Left lung (tissue), 10 donors: ENCODE measurements around the gene GID4. TPM values are rescaled to one million over a fixed set of nuclear protein-coding genes. Genes with fewer than 3 reads are reported as not detected.

ENCODE experiments used
- ATAC-seq: fragments of 200-7000 bp; cut with Tn5 transposase; one replicate; pipeline ENCODE4 v1.9.1; 2020; ENCODE audit warnings: moderate library complexity
- DNase-seq, 4 donors: peaks; one replicate each; pipeline ENCODE4 v3.0.0-alpha.2; 2013 to 2020
- H3K27ac ChIP-seq, 2 donors: fragments of 200-600 bp; sonication (generic) in 1 of 2; one replicate each; pipeline versions ENCODE4 v1.5.0 to v1.8.0; 2020 to 2021
- H3K27me3 ChIP-seq, 2 donors: fragments of 200-600 bp; sonication (generic) in 1 of 2; one replicate each; pipeline versions ENCODE4 v1.5.0 to v1.8.0; 2020 to 2021
- H3K36me3 ChIP-seq, 2 donors: fragments of 200-600 bp; sonication (generic) in 1 of 2; one replicate each; pipeline versions ENCODE4 v1.5.0 to v1.8.0; 2020 to 2021
- H3K4me1 ChIP-seq, 2 donors: fragments of 200-600 bp; one replicate each; pipeline ENCODE4 v1.8.0; 2021
- H3K4me3 ChIP-seq, 2 donors: fragments of 200-600 bp; sonication (generic) in 1 of 2; one replicate each; pipeline versions ENCODE4 v1.5.0 to v1.8.0; 2020 to 2021; ENCODE audit warnings: mild to moderate bottlenecking in 1 of 2
- H3K9me3 ChIP-seq, 2 donors: fragments of 200-600 bp; sonication (generic) in 1 of 2; one replicate each; pipeline versions ENCODE4 v1.5.0 to v1.8.0; 2020 to 2021
- CTCF ChIP-seq, 2 donors: fragments of 200-600 bp; sonication (generic) in 1 of 2; IDR thresholded peaks; one replicate each; pipeline versions ENCODE4 v1.5.0 to v1.8.0; 2021; ENCODE audit warnings: antibody characterized with exemption in 2 of 2
- intact Hi-C, 2 donors: fragments of 100-400 bp; cut with DNase I; formaldehyde crosslinking; loops; one replicate each; pipeline versions ENCODE4 v1.11.2 to v1.14.2; 2022
- polyA plus RNA-seq, 6 donors: library from polyadenylated mRNA; unstranded; fragments of 120-200 nt; gene quantifications; one replicate each; pipeline ENCODE4 v1.2.1, GENCODE V29; 2013; ENCODE audit not compliant: insufficient read length in 6 of 6
- total RNA-seq, 2 donors: library from RNA; stranded (reverse); fragmentation: NEBNext Ultra II Directional; extraction: Animal tissue kit (Norgen Biotek cat#: 25700); gene quantifications; one replicate each; pipeline ENCODE4 v1.2.1, GENCODE V29; 2021
- donor health status: DM: no; HTN: yes; CAD: no.
- donor health status: DM: no; HTN: no; CAD: no.

GID4 gene
- total and polyA plus RNA-seq, 8 donors: 7.9 to 15.1 (median 13.0) TPM

DNA sequence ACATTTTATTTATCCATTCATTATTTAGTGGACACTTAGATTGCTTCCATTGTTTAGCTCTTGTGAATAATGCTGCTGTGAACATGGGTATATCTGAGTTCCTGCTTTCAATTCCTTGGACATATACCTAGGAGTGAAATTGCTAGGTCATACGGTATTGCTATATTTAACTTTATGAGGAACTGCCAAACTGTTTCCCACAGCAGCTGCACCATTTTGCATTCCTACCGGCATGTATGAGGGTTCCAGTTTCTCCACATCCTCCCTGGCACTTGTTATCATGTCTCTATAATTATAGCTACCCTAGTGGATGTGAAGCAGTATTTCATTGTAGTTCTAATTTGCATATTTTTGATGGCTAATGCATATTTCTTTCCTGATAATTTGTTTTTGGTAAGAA, 24.8 kb downstream of the GID4 start:
- no peaks in the 10 kb centered on the region for H3K4me1 ChIP-seq
- ATAC-seq (no peak), DNase-seq (no peak)
- no peaks in the 10 kb centered on the region for H3K9me3 ChIP-seq
- H3K27me3 ChIP-seq: no peaks in the 10 kb centered on the region
- TF ChIP-seq CTCF (IDR thresholded peaks at IDR 0.05): no peak
- intact Hi-C loops: no loop called here
- peaks cover 0 to 80% of the 10 kb centered on the region in 2 donors for H3K36me3 ChIP-seq
- H3K27ac ChIP-seq: no peak overlapping the region
- H3K4me3 ChIP-seq: no peak overlapping the region

DNA sequence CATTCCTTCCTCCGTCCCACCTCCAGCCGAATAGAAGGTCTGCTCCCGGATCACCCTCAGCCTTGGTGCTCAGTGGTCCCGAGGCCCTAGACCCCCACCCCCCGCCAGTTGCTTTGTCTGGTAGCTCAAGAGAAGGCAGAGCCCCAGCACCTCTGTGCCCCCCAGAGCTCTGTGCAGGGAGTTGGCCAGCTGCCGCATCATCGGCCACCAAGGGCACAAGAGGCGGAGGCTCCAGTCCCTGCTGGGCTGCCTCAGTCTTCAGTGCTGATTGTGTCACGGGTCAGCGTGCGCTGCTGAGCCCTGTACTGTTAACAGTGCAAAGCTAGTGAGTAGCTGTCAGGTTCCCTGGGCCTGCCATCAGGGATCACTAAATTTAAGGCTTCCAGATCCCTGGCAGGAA, 26.3 kb downstream of the GID4 start:
- peaks cover 0 to 65% of the 10 kb centered on the region in 2 donors for H3K36me3 ChIP-seq
- no peak overlapping the region for H3K4me3 ChIP-seq
- no peak overlapping the region for H3K27ac ChIP-seq
- intact Hi-C loops: no loop called here
- no peaks in the 10 kb centered on the region for H3K4me1 ChIP-seq
- ATAC-seq (no peak), DNase-seq (no peak)
- H3K27me3 ChIP-seq: no peaks in the 10 kb centered on the region
- no peak for TF ChIP-seq CTCF (IDR thresholded peaks at IDR 0.05)
- no peaks in the 10 kb centered on the region for H3K9me3 ChIP-seq

DNA sequence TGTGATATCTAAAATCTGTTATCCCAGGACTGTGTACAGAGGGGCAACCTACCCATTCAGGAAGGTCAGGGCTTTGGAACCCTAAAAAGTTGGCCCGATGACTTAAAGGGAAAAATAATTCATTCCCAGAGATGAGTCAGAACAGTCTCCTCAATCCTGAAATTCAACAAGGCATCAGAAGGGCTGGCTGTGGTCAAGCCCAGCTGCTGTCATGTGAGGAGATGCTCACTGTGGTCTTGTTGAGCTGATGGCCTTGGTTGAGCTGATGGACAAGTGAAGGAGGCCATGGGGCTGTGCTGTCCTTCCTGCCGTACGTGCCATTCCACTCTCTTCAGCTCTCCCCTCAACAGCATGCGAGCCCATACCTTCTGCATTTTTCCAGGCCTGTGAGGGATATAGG, 27.7 kb downstream of the GID4 start:
- H3K4me1 ChIP-seq: no peaks in the 10 kb centered on the region
- H3K27me3 ChIP-seq: no peaks in the 10 kb centered on the region
- no peak overlapping the region for H3K27ac ChIP-seq
- no peaks in the 10 kb centered on the region for H3K9me3 ChIP-seq
- DNase-seq (no peak), ATAC-seq (no peak)
- no peak for TF ChIP-seq CTCF (IDR thresholded peaks at IDR 0.05)
- intact Hi-C loops: no loop called here
- peaks cover 0 to 52% of the 10 kb centered on the region in 2 donors for H3K36me3 ChIP-seq
- no peak overlapping the region for H3K4me3 ChIP-seq

DNA sequence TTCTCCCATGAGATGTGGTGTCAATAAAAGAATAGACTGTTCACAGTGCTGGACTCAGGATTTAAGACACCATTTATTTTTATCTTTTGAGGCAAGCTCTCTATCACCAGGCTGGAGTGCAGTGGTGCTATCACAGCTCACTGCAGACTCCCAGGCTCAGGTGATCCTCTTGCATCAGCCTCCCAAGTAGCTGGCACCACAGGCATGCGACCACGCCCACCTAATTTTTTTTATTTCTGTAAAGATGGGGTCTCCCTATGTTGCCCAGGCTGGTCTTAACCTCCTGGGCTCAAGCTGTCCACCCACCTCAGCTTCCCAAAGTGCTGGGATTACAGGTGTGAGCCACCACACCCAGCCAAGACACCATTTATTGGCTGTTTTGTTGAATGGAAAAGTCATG, 29.9 kb downstream of the GID4 start:
- Histone ChIP-seq H3K27ac (no peak overlapping the region), H3K4me3 (no peak overlapping the region), H3K27me3 (no peaks in the 10 kb centered on the region), H3K36me3 (peaks cover 0 to 30% of the 10 kb centered on the region in 2 donors), H3K4me1 (no peaks in the 10 kb centered on the region), H3K9me3 (no peaks in the 10 kb centered on the region)
- intact Hi-C loops: no loop called here
- TF ChIP-seq CTCF (IDR thresholded peaks at IDR 0.05): no peak
- DNase-seq: no peak
- ATAC-seq: no peak

DNA sequence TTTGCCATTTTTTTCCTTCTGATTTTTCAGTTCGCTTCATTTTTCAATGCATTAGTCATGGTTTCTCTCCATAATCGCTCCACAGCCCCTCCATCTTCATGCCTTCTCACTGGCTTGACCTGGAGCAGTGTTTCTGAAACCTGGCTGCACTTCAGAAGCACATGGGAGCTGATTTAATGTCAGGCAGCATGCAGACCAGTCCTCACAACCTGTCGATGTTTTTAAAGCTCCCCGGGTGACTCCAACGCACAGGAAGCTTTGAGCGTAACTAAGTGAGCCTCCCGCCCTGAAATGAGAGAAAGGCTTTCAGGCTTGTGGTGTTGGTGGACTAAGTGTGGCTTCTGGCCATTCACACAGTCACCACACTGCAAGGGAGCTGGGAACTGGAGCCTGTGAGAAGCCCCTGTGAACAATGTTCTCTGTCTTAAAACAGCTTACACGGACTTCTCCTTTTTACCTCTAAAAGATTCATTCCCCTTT, 31.7 kb downstream of the GID4 start:
- peak in 1 of 4 donors; percentile 9 for DNase-seq

More for the DNA sequence above, 31.7 kb downstream of the GID4 start:
- peak; percentile 36 for ATAC-seq
- Histone ChIP-seq H3K9me3 (no peaks in the 10 kb centered on the region), H3K4me3 (no peak overlapping the region), H3K36me3 (peaks cover 0 to 12% of the 10 kb centered on the region in 2 donors), H3K27ac (no peak overlapping the region), H3K4me1 (no peaks in the 10 kb centered on the region), H3K27me3 (no peaks in the 10 kb centered on the region)
- no peak for TF ChIP-seq CTCF (IDR thresholded peaks at IDR 0.05)
- intact Hi-C loops: no loop called here
